ENCODE results near the gene EDARADD.

GRCh38 chr1:236489710-236490377, 95.8 kb downstream of the EDARADD start:
- TF ChIP-seq CTCF (IDR thresholded peaks at IDR 0.05) (peak in 2 of 3 donors; percentile 22 to 37), POLR2A (IDR thresholded peaks at IDR 0.05) (no peak)

Data from ovary (tissue), 3 donors.